Glutamatergic neuron (in vitro differentiated cells): ENCODE data around the gene ERAS. TPM values are rescaled to one million over a fixed set of nuclear protein-coding genes. Genes with fewer than 3 reads are reported as not detected.

Experiments used
- DNase-seq: peaks from one replicate; pipeline ENCODE4 v3.0.0; 2022
- H3K27ac Mint-ChIP-seq: one replicate; pipeline ENCODE4 v1.8.0; 2020; ENCODE audit warnings: mild to moderate bottlenecking, mixed read lengths, inconsistent platforms; ENCODE audit not compliant: unreplicated experiment
- H3K27me3 Mint-ChIP-seq: one replicate; pipeline ENCODE4 v1.8.0; 2020; ENCODE audit warnings: mild to moderate bottlenecking, moderate library complexity, mixed read lengths, inconsistent platforms; ENCODE audit not compliant: unreplicated experiment
- H3K36me3 Mint-ChIP-seq: one replicate; pipeline ENCODE4 v1.8.0; 2020; ENCODE audit warnings: mild to moderate bottlenecking, mixed read lengths, inconsistent platforms; ENCODE audit not compliant: unreplicated experiment
- H3K4me1 Mint-ChIP-seq: one replicate; pipeline ENCODE4 v1.8.0; 2020; ENCODE audit warnings: mild to moderate bottlenecking, low read depth, mixed read lengths, inconsistent platforms; ENCODE audit not compliant: unreplicated experiment
- H3K4me3 Mint-ChIP-seq: one replicate; pipeline ENCODE4 v1.8.0; 2020; ENCODE audit warnings: mild to moderate bottlenecking, mixed read lengths, inconsistent platforms; ENCODE audit not compliant: unreplicated experiment
- H3K9me3 Mint-ChIP-seq: one replicate; pipeline ENCODE4 v1.8.0; 2020; ENCODE audit warnings: mild to moderate bottlenecking, moderate library complexity, mixed read lengths, inconsistent platforms; ENCODE audit not compliant: unreplicated experiment
- total RNA-seq: library from RNA; stranded (reverse); fragmentation: NEBNext Ultra II Directional; extraction: Animal tissue kit (Norgen Biotek cat#: 25700); gene quantifications from one replicate; pipeline ENCODE4 v1.2.1, GENCODE V29; 2021; ENCODE audit not compliant: unreplicated experiment
- TF ChIP-seq, protein P1 (sequence below): fragments of 200-600 bp; sonication (generic); IDR thresholded peaks from one replicate; pipeline ENCODE4 v1.5.0; 2021; ENCODE audit not compliant: partially characterized antibody, unreplicated experiment

Gene ERAS
- total RNA-seq, 1 donor from 2014 or later, result not detected

DNA sequence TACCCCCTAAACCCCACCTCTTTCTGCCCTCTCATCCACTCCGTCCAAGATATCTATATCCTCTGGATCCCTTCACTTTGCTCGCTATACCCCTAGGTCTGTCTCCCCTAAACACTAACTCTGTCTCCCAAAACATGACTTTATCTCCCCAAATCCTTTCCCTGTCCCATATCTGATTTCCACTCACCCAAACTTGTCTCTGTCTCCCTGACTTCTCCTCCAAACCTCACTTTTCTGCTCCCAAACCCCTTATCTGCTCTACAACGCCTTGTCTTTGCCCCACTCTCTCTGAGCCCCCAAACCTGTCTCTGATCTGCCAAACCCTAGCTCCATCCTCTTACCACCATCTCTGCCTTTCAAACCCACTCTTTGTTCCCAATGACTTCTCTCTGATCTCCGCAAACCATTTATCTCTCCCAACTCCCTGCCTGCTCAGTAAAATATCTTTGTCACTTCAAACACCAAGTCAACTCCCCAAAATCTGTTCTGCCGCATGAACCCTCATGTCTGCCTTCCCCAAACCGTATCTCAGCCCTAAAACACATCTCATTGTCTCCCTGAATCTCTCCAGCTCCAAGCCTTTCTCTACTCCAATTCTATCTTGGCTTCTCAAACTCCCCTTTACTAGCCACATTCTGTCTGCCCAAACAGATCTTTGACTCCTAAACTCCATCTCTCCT, 39.3 kb upstream of the ERAS start:
- no peak overlapping the region for H3K27ac Mint-ChIP-seq
- no peak for DNase-seq
- H3K4me1 Mint-ChIP-seq, result peaks cover 1% of the 10 kb centered on the region
- TF ChIP-seq, protein P1, sequence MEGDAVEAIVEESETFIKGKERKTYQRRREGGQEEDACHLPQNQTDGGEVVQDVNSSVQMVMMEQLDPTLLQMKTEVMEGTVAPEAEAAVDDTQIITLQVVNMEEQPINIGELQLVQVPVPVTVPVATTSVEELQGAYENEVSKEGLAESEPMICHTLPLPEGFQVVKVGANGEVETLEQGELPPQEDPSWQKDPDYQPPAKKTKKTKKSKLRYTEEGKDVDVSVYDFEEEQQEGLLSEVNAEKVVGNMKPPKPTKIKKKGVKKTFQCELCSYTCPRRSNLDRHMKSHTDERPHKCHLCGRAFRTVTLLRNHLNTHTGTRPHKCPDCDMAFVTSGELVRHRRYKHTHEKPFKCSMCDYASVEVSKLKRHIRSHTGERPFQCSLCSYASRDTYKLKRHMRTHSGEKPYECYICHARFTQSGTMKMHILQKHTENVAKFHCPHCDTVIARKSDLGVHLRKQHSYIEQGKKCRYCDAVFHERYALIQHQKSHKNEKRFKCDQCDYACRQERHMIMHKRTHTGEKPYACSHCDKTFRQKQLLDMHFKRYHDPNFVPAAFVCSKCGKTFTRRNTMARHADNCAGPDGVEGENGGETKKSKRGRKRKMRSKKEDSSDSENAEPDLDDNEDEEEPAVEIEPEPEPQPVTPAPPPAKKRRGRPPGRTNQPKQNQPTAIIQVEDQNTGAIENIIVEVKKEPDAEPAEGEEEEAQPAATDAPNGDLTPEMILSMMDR, result no peak
- H3K9me3 Mint-ChIP-seq, result peaks cover 2% of the 10 kb centered on the region
- H3K4me3 Mint-ChIP-seq, result no peak overlapping the region
- no peaks in the 10 kb centered on the region for H3K36me3 Mint-ChIP-seq
- H3K27me3 Mint-ChIP-seq, result no peaks in the 10 kb centered on the region

DNA sequence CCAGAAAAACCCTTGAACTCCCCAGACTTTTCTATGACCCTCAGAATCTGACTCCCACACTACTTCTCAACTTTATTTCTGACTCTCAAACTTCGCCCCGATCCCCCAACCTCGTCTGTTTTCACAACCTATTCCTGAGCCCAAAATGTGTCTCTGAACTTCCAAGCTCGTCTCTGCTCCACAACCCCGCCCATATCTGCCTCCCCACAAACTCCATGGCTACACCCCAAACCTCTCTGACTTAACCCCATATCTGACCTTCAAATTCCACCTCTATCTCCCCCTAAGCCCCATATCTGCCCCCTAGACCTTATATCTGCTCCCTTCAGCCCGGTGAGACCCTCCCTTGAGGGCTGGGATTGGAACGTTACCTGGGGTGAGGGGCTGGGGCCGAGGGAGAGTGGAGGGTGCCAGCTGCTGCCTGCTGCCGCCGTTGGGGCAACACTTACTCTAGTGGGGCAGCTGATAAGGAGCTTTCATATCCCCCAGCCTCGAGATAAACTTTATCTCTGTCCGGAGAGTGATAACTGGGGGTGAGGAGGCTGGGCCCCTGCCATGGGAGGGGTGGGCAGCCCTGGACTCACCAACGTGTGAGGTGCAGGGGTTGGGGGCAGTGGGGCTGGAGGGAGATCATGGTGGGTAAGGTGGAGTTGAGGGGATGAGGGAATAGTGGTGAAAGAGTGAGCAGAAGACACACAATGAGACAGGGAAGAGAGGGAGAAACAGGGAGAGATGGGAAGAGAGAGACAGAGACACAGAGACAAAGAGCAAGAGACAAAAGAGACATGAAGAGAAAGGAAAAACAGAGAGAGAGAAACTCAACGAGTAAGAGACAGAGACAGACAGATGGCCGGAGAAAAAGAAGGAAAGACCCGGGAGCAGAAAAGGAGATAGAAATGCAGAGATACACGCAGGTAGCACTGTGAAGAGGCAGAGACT, 38.5 kb upstream of the ERAS start:
- no peaks in the 10 kb centered on the region for H3K27me3 Mint-ChIP-seq
- H3K27ac Mint-ChIP-seq, result no peak overlapping the region
- H3K9me3 Mint-ChIP-seq, result peaks cover 2% of the 10 kb centered on the region
- H3K4me3 Mint-ChIP-seq, result no peak overlapping the region
- no peaks in the 10 kb centered on the region for H3K36me3 Mint-ChIP-seq
- H3K4me1 Mint-ChIP-seq, result peaks cover 1% of the 10 kb centered on the region
- TF ChIP-seq, protein P1, result no peak
- no peak for DNase-seq

DNA sequence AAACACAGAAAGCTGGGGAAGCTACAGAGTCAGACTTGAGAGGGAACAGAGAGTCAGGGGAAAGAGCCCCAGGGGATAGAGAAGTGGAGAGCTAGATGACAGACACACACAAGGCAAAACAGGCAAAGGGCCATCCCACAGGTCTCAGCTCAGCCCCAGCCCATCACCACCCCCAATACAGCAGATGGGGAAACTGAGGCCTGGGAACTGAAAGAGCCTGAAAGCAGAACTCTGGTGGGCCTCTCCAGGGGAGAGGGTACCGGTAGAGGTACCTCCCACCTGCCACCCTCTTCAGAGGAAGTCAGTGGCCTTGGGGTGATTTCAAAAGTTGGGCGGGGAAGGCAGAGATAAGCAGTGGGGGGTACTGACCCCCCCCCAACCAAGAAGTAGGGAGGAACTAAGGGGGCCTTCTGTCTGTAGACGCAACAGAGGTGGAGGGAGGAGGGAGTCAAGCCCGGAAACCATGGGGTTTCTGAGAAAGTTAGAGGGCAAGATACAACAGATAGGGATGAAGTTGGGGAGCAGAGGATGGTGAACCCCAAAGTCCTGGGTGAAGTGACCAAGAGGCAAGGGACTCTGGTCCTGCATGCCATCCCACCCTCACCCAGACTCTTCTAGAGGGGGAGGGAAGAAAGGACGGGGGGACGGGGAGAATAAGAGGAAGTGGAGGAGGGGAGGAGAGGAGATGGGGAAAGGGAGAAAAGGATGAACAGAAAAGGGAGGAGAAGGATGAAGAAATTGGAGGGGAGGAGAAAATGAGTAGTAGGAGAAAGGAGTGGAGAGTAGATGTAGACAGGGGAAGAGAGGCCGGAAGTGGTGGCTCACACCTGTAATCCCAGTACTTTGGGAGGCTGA, 36.7 kb upstream of the ERAS start:
- Mint-ChIP-seq H3K27ac (no peak overlapping the region), H3K27me3 (no peaks in the 10 kb centered on the region), H3K4me3 (no peak overlapping the region), H3K9me3 (peaks cover 6% of the 10 kb centered on the region), H3K4me1 (peaks cover 4% of the 10 kb centered on the region), H3K36me3 (no peaks in the 10 kb centered on the region)
- DNase-seq, result no peak
- TF ChIP-seq, protein P1, result no peak

DNA sequence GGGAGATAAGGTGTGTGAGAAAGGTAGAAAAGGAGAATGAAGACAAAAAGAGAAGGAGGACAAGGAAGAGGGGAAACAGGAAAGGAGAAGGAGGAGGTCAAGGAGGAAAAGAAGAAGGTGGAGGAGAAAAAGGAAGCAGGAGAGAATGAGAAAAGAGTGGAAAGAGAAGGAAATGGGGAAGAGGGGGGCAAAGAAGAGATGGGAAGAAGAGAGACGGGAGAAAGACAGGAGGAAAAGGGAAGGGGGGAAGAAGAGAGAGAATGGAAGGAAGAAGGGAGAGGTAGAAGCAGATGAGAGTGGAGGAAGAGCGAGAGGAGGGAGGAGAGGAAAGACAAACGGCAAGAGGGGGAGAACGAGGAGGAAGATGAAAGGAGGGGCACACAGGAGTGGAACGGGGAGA, 35.8 kb upstream of the ERAS start:
- Mint-ChIP-seq H3K27ac (no peak overlapping the region), H3K9me3 (peaks cover 6% of the 10 kb centered on the region), H3K4me1 (peaks cover 5% of the 10 kb centered on the region), H3K4me3 (no peak overlapping the region), H3K27me3 (no peaks in the 10 kb centered on the region), H3K36me3 (no peaks in the 10 kb centered on the region)
- DNase-seq, result no peak
- TF ChIP-seq, protein P1, result no peak
